ENCODE data around the gene CFAP92.

GRCh38 chr3:128970740-128971047, 23.2 kb downstream of the CFAP92 start:
- TF ChIP-seq, protein P1, sequence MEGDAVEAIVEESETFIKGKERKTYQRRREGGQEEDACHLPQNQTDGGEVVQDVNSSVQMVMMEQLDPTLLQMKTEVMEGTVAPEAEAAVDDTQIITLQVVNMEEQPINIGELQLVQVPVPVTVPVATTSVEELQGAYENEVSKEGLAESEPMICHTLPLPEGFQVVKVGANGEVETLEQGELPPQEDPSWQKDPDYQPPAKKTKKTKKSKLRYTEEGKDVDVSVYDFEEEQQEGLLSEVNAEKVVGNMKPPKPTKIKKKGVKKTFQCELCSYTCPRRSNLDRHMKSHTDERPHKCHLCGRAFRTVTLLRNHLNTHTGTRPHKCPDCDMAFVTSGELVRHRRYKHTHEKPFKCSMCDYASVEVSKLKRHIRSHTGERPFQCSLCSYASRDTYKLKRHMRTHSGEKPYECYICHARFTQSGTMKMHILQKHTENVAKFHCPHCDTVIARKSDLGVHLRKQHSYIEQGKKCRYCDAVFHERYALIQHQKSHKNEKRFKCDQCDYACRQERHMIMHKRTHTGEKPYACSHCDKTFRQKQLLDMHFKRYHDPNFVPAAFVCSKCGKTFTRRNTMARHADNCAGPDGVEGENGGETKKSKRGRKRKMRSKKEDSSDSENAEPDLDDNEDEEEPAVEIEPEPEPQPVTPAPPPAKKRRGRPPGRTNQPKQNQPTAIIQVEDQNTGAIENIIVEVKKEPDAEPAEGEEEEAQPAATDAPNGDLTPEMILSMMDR (IDR thresholded peaks at IDR 0.05; ENCODE audit: extremely low read depth in 1 of 2, insufficient read depth in 1 of 2, low read depth in 1 of 2, low read length in 2 of 2) = no peak
- no peak for TF ChIP-seq POLR2AphosphoS5 (IDR thresholded peaks at IDR 0.05; ENCODE audit: insufficient read depth, low read depth, low read length)
- no peak for TF ChIP-seq FOS (IDR thresholded peaks at IDR 0.05; ENCODE audit: borderline replicate concordance, insufficient read depth, low read length)
- TF ChIP-seq EZH2 (IDR thresholded peaks at IDR 0.05; ENCODE audit: borderline replicate concordance, low read depth, low read length, severe bottlenecking) = no peak
- no peak for TF ChIP-seq POLR2A (IDR thresholded peaks at IDR 0.05; ENCODE audit: low read depth, low read length)
- TF ChIP-seq, protein P2, sequence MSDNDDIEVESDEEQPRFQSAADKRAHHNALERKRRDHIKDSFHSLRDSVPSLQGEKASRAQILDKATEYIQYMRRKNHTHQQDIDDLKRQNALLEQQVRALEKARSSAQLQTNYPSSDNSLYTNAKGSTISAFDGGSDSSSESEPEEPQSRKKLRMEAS (IDR thresholded peaks at IDR 0.05; ENCODE audit: insufficient read depth, insufficient read length) = no peak
- no peak for TF ChIP-seq MYC (IDR thresholded peaks at IDR 0.05; ENCODE audit: low read depth, low read length)
- no peak for TF ChIP-seq GATA2 (IDR thresholded peaks at IDR 0.05; ENCODE audit: insufficient read depth, insufficient read length, low read depth, low read length)
